Heart left ventricle (tissue), 16 donors: Measurements from ENCODE around the gene SEMA4D. TPM values are rescaled to one million over a fixed set of nuclear protein-coding genes. Genes with fewer than 3 reads are reported as not detected.

Source experiments
- ATAC-seq, 4 donors: fragments of 200-7000 bp; cut with Tn5 transposase; one replicate each; pipeline ENCODE4 v1.9.1; 2020 to 2022; ENCODE audit warnings: moderate library complexity in 4 of 4, mild to moderate bottlenecking in 3 of 4, moderate number of reproducible peaks in 1 of 4
- DNase-seq, 5 donors: peaks; one replicate each; pipeline ENCODE4 v3.0.0-alpha.2; 2020
- H3K27ac ChIP-seq, 12 donors: fragments of 200-600 bp; sonication (generic) in 4 of 12; one replicate each; pipeline versions ENCODE4 v1.5.0 to v1.8.0; 2016 to 2022; ENCODE audit warnings: mild to moderate bottlenecking in 2 of 12
- H3K27me3 ChIP-seq, 9 donors: fragments of 200-600 bp; sonication (generic) in 2 of 9; one replicate each; pipeline versions ENCODE4 v1.5.1 to v1.8.0; 2016 to 2022; ENCODE audit warnings: mild to moderate bottlenecking in 3 of 9
- H3K36me3 ChIP-seq, 9 donors: fragments of 200-600 bp; sonication (generic) in 2 of 9; one replicate each; pipeline versions ENCODE4 v1.5.0 to v1.8.0; 2018 to 2022; ENCODE audit warnings: mild to moderate bottlenecking in 2 of 9
- H3K4me1 ChIP-seq, 12 donors: fragments of 200-600 bp; sonication (generic) in 4 of 12; one replicate each; pipeline versions ENCODE4 v1.5.0 to v1.8.0; 2016 to 2022; ENCODE audit warnings: mild to moderate bottlenecking in 3 of 12
- H3K4me3 ChIP-seq, 12 donors: fragments of 200-600 bp; sonication (generic) in 4 of 12; one replicate each; pipeline versions ENCODE4 v1.5.0 to v1.8.0; 2017 to 2022; ENCODE audit warnings: mild to moderate bottlenecking in 9 of 12, moderate library complexity in 4 of 12
- H3K9me3 ChIP-seq, 12 donors: fragments of 200-600 bp; sonication (generic) in 4 of 12; one replicate each; pipeline versions ENCODE4 v1.5.0 to v1.8.0; 2016 to 2022; ENCODE audit warnings: mild to moderate bottlenecking in 1 of 12
- CTCF ChIP-seq, 12 donors: fragments of 200-600 bp; sonication (generic) in 4 of 12; IDR thresholded peaks; one replicate each; pipeline versions ENCODE4 v1.5.0 to v1.8.0; 2018 to 2022; ENCODE audit warnings: antibody characterized with exemption in 12 of 12, mild to moderate bottlenecking in 5 of 12
- POLR2A ChIP-seq, 2 donors: fragments of 450-650 bp; IDR thresholded peaks; one replicate each; pipeline ENCODE4 v1.6.1; 2017; ENCODE audit warnings: antibody characterized with exemption in 2 of 2, mild to moderate bottlenecking in 2 of 2, moderate library complexity in 2 of 2
- WGBS, 4 donors: extraction: QIAGEN DNeasy Blood & Tissue Kit in 2 of 4; methylation state at CpG; one replicate each; pipeline versions ENCODE4 v1.1.5 to v1.1.7; 2013 to 2018; 5-methylcytosine and 5-hydroxymethylcytosine counted together
- intact Hi-C, 10 donors: fragments of 100-400 bp; cut with DNase I; formaldehyde crosslinking; loops; one replicate each; pipeline versions ENCODE4 v1.11.1 to v1.14.2; 2022
- polyA plus RNA-seq, 2 donors: library from polyadenylated mRNA; stranded (reverse); fragments of 200-250 nt; gene quantifications; one replicate each; pipeline ENCODE4 v1.2.3, GENCODE V29; 2013
- total RNA-seq, 9 donors: library from RNA; depleted of rRNA in 2 of 9; stranded (reverse); fragments of >200 nt in 2 of 9; fragmentation: NEBNext Ultra II Directional in 3 of 9; extraction: Animal tissue kit (Norgen Biotek cat#: 25700) in 3 of 9; gene quantifications; one replicate each; pipeline versions ENCODE4 v1.1.0 to v1.2.4, GENCODE V29; 2016 to 2023
- donor health status: ischemic (EF 13 %, LVEDD 7.1; RV severe dilation, severe dysfunction).
- donor health status: healthy with polysubstance abuse.
- donor health status: DM: no; HTN: yes; CAD: no.
- donor health status: DM: no; HTN: no; CAD: no.
- donor health status: ischemic (EF 25% LVEDD 6.9; RV normal size, moderate dysfunction).
- donor health status: ischemic (EF 25% LVEDD 5.7; RV mildly dilated, moderate dysfunction).
- donor health status: healthy.
- donor health status: DM: yes; HTN: yes; CAD: no.
- donor health status: ischemic (EF 35%, LVEDD 5.7; RV mildly dilated, moderate dysfunction).
- donor health status: nonischemic (EF 11% LVEDD 7.7; RV severe dilation, severe dysfunction).
- donor health status: DM: yes; HTN: yes; CAD: no.
- donor health status: PGD.
- donor health status: ischemic (EF 29% LVEDD 5.4; RV normal size, mild dysfunction).
- donor health status: nonischemic (EF 23%, LVEDD 6.1; RV moderate dilation, normal function).

SEMA4D gene
- total and polyA plus RNA-seq, 11 donors, result 4.0 to 59.8 (median 20.2) TPM

GRCh38 chr9:89352874-89353649 lies 144.9 kb downstream of the SEMA4D start:
- Histone ChIP-seq H3K4me3 (no peak overlapping the region), H3K36me3 (peaks cover 0 to 100% (median 98%) of the 10 kb centered on the region in 9 donors), H3K9me3 (no peaks in the 10 kb centered on the region), H3K4me1 (peaks cover 0 to 30% (median 7%) of the 10 kb centered on the region in 12 donors), H3K27me3 (no peaks in the 10 kb centered on the region), H3K27ac (peak overlapping the region in 1 of 12 donors; percentile 65)
- DNase-seq, result no peak
- TF ChIP-seq CTCF (IDR thresholded peaks at IDR 0.05) (no peak), POLR2A (IDR thresholded peaks at IDR 0.05) (no peak)
- ATAC-seq, result no peak
- 64 to 75% (median 71%) methylated on average over 7 to 8 of the region's 8 CpGs for WGBS, 4 donors
- intact Hi-C loops, result loop anchor here in 2 of 10 donors (10.0 kb wide), 1 partner anchor 192 kb away; no protein-coding TSS in a partner anchor

- H3K4me3 ChIP-seq, result no peak overlapping the region
- intact Hi-C loops, result loop anchor here in 2 of 10 donors (10.0 kb wide), 1 partner anchor 192 kb away; no protein-coding TSS in a partner anchor
- no peak for DNase-seq
- no peaks in the 10 kb centered on the region for H3K27me3 ChIP-seq
- no peak for ATAC-seq
- peaks cover 0 to 29% (median 7%) of the 10 kb centered on the region in 12 donors for H3K4me1 ChIP-seq
- peaks cover 0 to 100% (median 98%) of the 10 kb centered on the region in 9 donors for H3K36me3 ChIP-seq
- H3K9me3 ChIP-seq, result no peaks in the 10 kb centered on the region
- TF ChIP-seq CTCF (IDR thresholded peaks at IDR 0.05), result no peak
- no peak for TF ChIP-seq POLR2A (IDR thresholded peaks at IDR 0.05)
- WGBS, 4 donors, result 56 to 66% (median 61%) methylated on average over 3 of the region's 3 CpGs
- H3K27ac ChIP-seq, result peak overlapping the region in 1 of 12 donors; percentile 65
These were observed 145.5 kb downstream of the SEMA4D start for GRCh38 chr9:89352451-89352850.

GRCh38 chr9:89351584-89352300 lies 146.2 kb downstream of the SEMA4D start:
- no peak overlapping the region for H3K4me3 ChIP-seq
- H3K27ac ChIP-seq, result peak overlapping the region in 1 of 12 donors; percentile 65
- no peak for DNase-seq
- H3K9me3 ChIP-seq, result no peaks in the 10 kb centered on the region
- TF ChIP-seq POLR2A (IDR thresholded peaks at IDR 0.05) (no peak), CTCF (IDR thresholded peaks at IDR 0.05) (no peak)
- no peaks in the 10 kb centered on the region for H3K27me3 ChIP-seq
- peaks cover 0 to 100% (median 98%) of the 10 kb centered on the region in 9 donors for H3K36me3 ChIP-seq
- H3K4me1 ChIP-seq, result peaks cover 0 to 29% (median 7%) of the 10 kb centered on the region in 12 donors
- WGBS, 4 donors, result 74 to 90% (median 78%) methylated on average over 4 to 6 of the region's 6 CpGs
- ATAC-seq, result no peak
- intact Hi-C loops, result loop anchor here in 2 of 10 donors (10.0 kb wide), 1 partner anchor 193 kb away; no protein-coding TSS in a partner anchor
